Upper lobe of right lung (tissue), 1 donor: Measurements from ENCODE around the gene RANBP2. TPM values are rescaled to one million over a fixed set of nuclear protein-coding genes. Genes with fewer than 3 reads are reported as not detected.
"Not testable (repeated sequence)": the region's sequence is repeated elsewhere in the genome, so short reads cannot be mapped to it uniquely, and the experiment has no call there.

Experiments
- ATAC-seq: fragments of 200-7000 bp; cut with Tn5 transposase; one replicate; pipeline ENCODE4 v1.9.1; 2020; ENCODE audit warnings: mild to moderate bottlenecking, moderate library complexity
- DNase-seq: peaks from one replicate; pipeline ENCODE4 v3.0.0-alpha.2; 2020
- H3K27ac ChIP-seq: fragments of 200-600 bp; one replicate; pipeline ENCODE4 v1.8.0; 2022
- H3K27me3 ChIP-seq: fragments of 200-600 bp; one replicate; pipeline ENCODE4 v1.8.0; 2022; ENCODE audit warnings: mild to moderate bottlenecking
- H3K36me3 ChIP-seq: fragments of 200-600 bp; one replicate; pipeline ENCODE4 v1.8.0; 2022
- H3K4me1 ChIP-seq: fragments of 200-600 bp; one replicate; pipeline ENCODE4 v1.8.0; 2022
- H3K4me3 ChIP-seq: fragments of 200-600 bp; one replicate; pipeline ENCODE4 v1.8.0; 2022; ENCODE audit warnings: mild to moderate bottlenecking
- H3K9me3 ChIP-seq: fragments of 200-600 bp; one replicate; pipeline ENCODE4 v1.8.0; 2022
- CTCF ChIP-seq: fragments of 200-600 bp; IDR thresholded peaks from one replicate; pipeline ENCODE4 v1.8.0; 2022; ENCODE audit warnings: antibody characterized with exemption
- intact Hi-C: fragments of 100-400 bp; cut with DNase I; formaldehyde crosslinking; loops from one replicate; pipeline ENCODE4 v1.11.0; 2022
- total RNA-seq: library from RNA; stranded (reverse); fragmentation: NEBNext Ultra II Directional; extraction: Animal tissue kit (Norgen Biotek cat#: 25700); gene quantifications from one replicate; pipeline ENCODE4 v1.2.1, GENCODE V29; 2021
- donor health status: DM: no; HTN: yes; CAD: no; lungs with severe emphysema.

The RANBP2 gene
- total RNA-seq, 1 donor from 2014 or later: 77.0 TPM

GRCh38 chr2:108691447-108691846 is 27.8 kb upstream of the RANBP2 start:
- Histone ChIP-seq H3K9me3 (no peaks in the 10 kb centered on the region), H3K4me1 (no peaks in the 10 kb centered on the region), H3K36me3 (no peaks in the 10 kb centered on the region), H3K27me3 (no peaks in the 10 kb centered on the region), H3K4me3 (no peak overlapping the region), H3K27ac (no peak overlapping the region)
- DNase-seq (no peak), ATAC-seq (no peak)
- intact Hi-C loops: no loop called here
- no peak for TF ChIP-seq CTCF

GRCh38 chr2:108701208-108701607 is 18.1 kb upstream of the RANBP2 start:
- H3K36me3 ChIP-seq: no peaks in the 10 kb centered on the region
- H3K27me3 ChIP-seq: no peaks in the 10 kb centered on the region
- ATAC-seq (no peak), DNase-seq (no peak)
- intact Hi-C loops: no loop called here
- no peak for TF ChIP-seq CTCF
- no peaks in the 10 kb centered on the region for H3K4me1 ChIP-seq
- H3K4me3 ChIP-seq: no peak overlapping the region
- H3K9me3 ChIP-seq: no peaks in the 10 kb centered on the region
- H3K27ac ChIP-seq: no peak overlapping the region

- no peaks in the 10 kb centered on the region for H3K27me3 ChIP-seq
- no peak for ATAC-seq
- no peak overlapping the region for H3K4me3 ChIP-seq
- intact Hi-C loops: no loop called here
- H3K9me3 ChIP-seq: no peaks in the 10 kb centered on the region
- no peak for DNase-seq
- no peak overlapping the region for H3K27ac ChIP-seq
- no peaks in the 10 kb centered on the region for H3K36me3 ChIP-seq
- no peaks in the 10 kb centered on the region for H3K4me1 ChIP-seq
- TF ChIP-seq CTCF: no peak
Observed at GRCh38 chr2:108701806-108702205, 17.5 kb upstream of the RANBP2 start.

- ATAC-seq: no peak
Observed at GRCh38 chr2:108704871-108705270, 14.4 kb upstream of the RANBP2 start.

GRCh38 chr2:108707300-108707699 is 12.0 kb upstream of the RANBP2 start:
- no peak overlapping the region for H3K4me3 ChIP-seq
- no peaks in the 10 kb centered on the region for H3K36me3 ChIP-seq
- H3K9me3 ChIP-seq: no peaks in the 10 kb centered on the region
- H3K27me3 ChIP-seq: no peaks in the 10 kb centered on the region
- TF ChIP-seq CTCF: no peak
- no peak for DNase-seq
- intact Hi-C loops: no loop called here
- no peaks in the 10 kb centered on the region for H3K4me1 ChIP-seq
- ATAC-seq: no peak
- H3K27ac ChIP-seq: no peak overlapping the region

More at GRCh38 chr2:108704871-108705270, 14.4 kb upstream of the RANBP2 start:
- H3K36me3 ChIP-seq: no peaks in the 10 kb centered on the region
- H3K9me3 ChIP-seq: no peaks in the 10 kb centered on the region
- DNase-seq: no peak
- H3K4me1 ChIP-seq: no peaks in the 10 kb centered on the region
- no peak overlapping the region for H3K27ac ChIP-seq
- no peak overlapping the region for H3K4me3 ChIP-seq
- no peaks in the 10 kb centered on the region for H3K27me3 ChIP-seq
- TF ChIP-seq CTCF: no peak
- intact Hi-C loops: no loop called here

- H3K27ac ChIP-seq, H3K4me3 ChIP-seq, H3K27me3 ChIP-seq, intact Hi-C loops, DNase-seq, H3K9me3 ChIP-seq, ATAC-seq, H3K36me3 ChIP-seq: not testable (repeated sequence)
- peaks cover 13% of the 10 kb centered on the region for H3K4me1 ChIP-seq
Observed at GRCh38 chr2:108716971-108717370, 2.3 kb upstream of the RANBP2 start.

GRCh38 chr2:108726048-108726447 is 6.8 kb downstream of the RANBP2 start:
- ATAC-seq, DNase-seq, H3K27ac ChIP-seq, H3K36me3 ChIP-seq, H3K27me3 ChIP-seq, H3K9me3 ChIP-seq, intact Hi-C loops, H3K4me3 ChIP-seq: not testable (repeated sequence)
- H3K4me1 ChIP-seq: peaks cover 24% of the 10 kb centered on the region

GRCh38 chr2:108734656-108735055 is 15.4 kb downstream of the RANBP2 start:
- H3K27me3 ChIP-seq, H3K27ac ChIP-seq, intact Hi-C loops, H3K4me1 ChIP-seq, ATAC-seq, H3K9me3 ChIP-seq, H3K4me3 ChIP-seq, DNase-seq: not testable (repeated sequence)
- H3K36me3 ChIP-seq: peaks cover 53% of the 10 kb centered on the region

- ATAC-seq, intact Hi-C loops: not testable (repeated sequence)
Observed at GRCh38 chr2:108757973-108758372, 38.7 kb downstream of the RANBP2 start.

GRCh38 chr2:108762618-108763017 is 43.3 kb downstream of the RANBP2 start:
- ATAC-seq, DNase-seq, H3K4me3 ChIP-seq, intact Hi-C loops, H3K4me1 ChIP-seq, H3K27ac ChIP-seq, H3K9me3 ChIP-seq, H3K27me3 ChIP-seq: not testable (repeated sequence)
- H3K36me3 ChIP-seq: peaks cover 53% of the 10 kb centered on the region

More at GRCh38 chr2:108757973-108758372, 38.7 kb downstream of the RANBP2 start:
- H3K27ac ChIP-seq, H3K4me1 ChIP-seq, H3K4me3 ChIP-seq, DNase-seq, H3K27me3 ChIP-seq, H3K9me3 ChIP-seq: not testable (repeated sequence)
- H3K36me3 ChIP-seq: peaks cover 63% of the 10 kb centered on the region
